Measurements from ENCODE around the gene CTIF.

- no peak for TF ChIP-seq CTCF (IDR thresholded peaks at IDR 0.05)
- no peak for TF ChIP-seq POLR2A (IDR thresholded peaks at IDR 0.05)
These were observed 185.0 kb downstream of the CTIF start for GRCh38 chr18:48723837-48724236.
